Measurements from ENCODE around the gene SRRM2. TPM values are rescaled to one million over a fixed set of nuclear protein-coding genes. Genes with fewer than 3 reads are reported as not detected.

SRRM2 gene
- total RNA-seq, 3 donors from 2014 or later (not counting 1 experiment from before 2014, with no cell fraction given) = 1,131 to 1,162 (median 1,149) TPM

- H3K27ac Mint-ChIP-seq = peak overlapping the region in 1 of 2 donors; percentile 18
- no peak overlapping the region for H3K27ac ChIP-seq (ENCODE audit: low read length)
- H3K9me3 ChIP-seq (ENCODE audit: control insufficient read depth, insufficient read depth, low read length) = no peaks in the 10 kb centered on the region
- H3K36me3 Mint-ChIP-seq = no peaks in the 10 kb centered on the region
- peaks cover 5% of the 10 kb centered on the region for H3K27me3 ChIP-seq (ENCODE audit: control insufficient read depth, insufficient read depth, low read length)
- peak overlapping the region; percentile 82 for H3K4me3 Mint-ChIP-seq
- peak overlapping the region; percentile 33 for H3K4me3 ChIP-seq (ENCODE audit: low read length)
- H3K9me3 Mint-ChIP-seq = no peaks in the 10 kb centered on the region
- intact Hi-C loops (cut with micrococcal nuclease) = no loop called here
- WGBS (ENCODE audit: insufficient coverage) = 66% methylated on average over 15 of the region's 15 CpGs
- DNase-seq = no peak
- no peak for TF ChIP-seq CTCF (IDR thresholded peaks at IDR 0.05)
- H3K27me3 Mint-ChIP-seq (ENCODE audit: low read depth in 2 of 2) = peaks cover 0 to 13% of the 10 kb centered on the region in 2 donors
- no peaks in the 10 kb centered on the region for H3K36me3 ChIP-seq (ENCODE audit: control insufficient read depth, insufficient read depth, low read length)
- H3K4me1 ChIP-seq (ENCODE audit: control insufficient read depth, insufficient read depth, low read length) = peaks cover 44% of the 10 kb centered on the region
- no peak for ATAC-seq
- peaks cover 0 to 26% of the 10 kb centered on the region in 2 donors for H3K4me1 Mint-ChIP-seq
Measured at GRCh38 chr16:2784358-2785100, 32.1 kb downstream of the SRRM2 start.

GRCh38 chr16:2785101-2785991 lies 32.9 kb downstream of the SRRM2 start:
- H3K36me3 Mint-ChIP-seq = no peaks in the 10 kb centered on the region
- DNase-seq (peak; percentile 13 to 64), ATAC-seq (peak; percentile 53 to 75 (median 75))
- WGBS (ENCODE audit: insufficient coverage) = 13% methylated on average over 79 of the region's 79 CpGs
- Histone ChIP-seq H3K27ac (ENCODE audit: low read length) (no peak overlapping the region), H3K27me3 (ENCODE audit: control insufficient read depth, insufficient read depth, low read length) (peaks cover 5% of the 10 kb centered on the region), H3K9me3 (ENCODE audit: control insufficient read depth, insufficient read depth, low read length) (no peaks in the 10 kb centered on the region), H3K36me3 (ENCODE audit: control insufficient read depth, insufficient read depth, low read length) (no peaks in the 10 kb centered on the region), H3K4me1 (ENCODE audit: control insufficient read depth, insufficient read depth, low read length) (peaks cover 36% of the 10 kb centered on the region), H3K4me3 (ENCODE audit: low read length) (peak overlapping the region; percentile 33)
- intact Hi-C loops (cut with micrococcal nuclease) = no loop called here
- TF ChIP-seq CTCF (IDR thresholded peaks at IDR 0.05) = no peak
- H3K9me3 Mint-ChIP-seq = no peaks in the 10 kb centered on the region
- peak overlapping the region in 1 of 2 donors; percentile 18 for H3K27ac Mint-ChIP-seq
- H3K4me1 Mint-ChIP-seq = peaks cover 0 to 21% of the 10 kb centered on the region in 2 donors
- H3K4me3 Mint-ChIP-seq = peak overlapping the region; percentile 82
- H3K27me3 Mint-ChIP-seq (ENCODE audit: low read depth in 2 of 2) = peaks cover 0 to 13% of the 10 kb centered on the region in 2 donors

GRCh38 chr16:2786061-2786825 lies 33.8 kb downstream of the SRRM2 start:
- 68% methylated on average over 14 of the region's 15 CpGs for WGBS (ENCODE audit: insufficient coverage)
- no peak for TF ChIP-seq CTCF (IDR thresholded peaks at IDR 0.05)
- H3K4me3 Mint-ChIP-seq = peak overlapping the region; percentile 35
- H3K36me3 Mint-ChIP-seq = no peaks in the 10 kb centered on the region
- Histone ChIP-seq H3K4me1 (ENCODE audit: control insufficient read depth, insufficient read depth, low read length) (peaks cover 28% of the 10 kb centered on the region), H3K9me3 (ENCODE audit: control insufficient read depth, insufficient read depth, low read length) (no peaks in the 10 kb centered on the region), H3K27ac (ENCODE audit: low read length) (no peak overlapping the region), H3K4me3 (ENCODE audit: low read length) (no peak overlapping the region), H3K27me3 (ENCODE audit: control insufficient read depth, insufficient read depth, low read length) (peaks cover 5% of the 10 kb centered on the region), H3K36me3 (ENCODE audit: control insufficient read depth, insufficient read depth, low read length) (no peaks in the 10 kb centered on the region)
- intact Hi-C loops (cut with micrococcal nuclease) = no loop called here
- H3K27me3 Mint-ChIP-seq (ENCODE audit: low read depth in 2 of 2) = peaks cover 3 to 16% of the 10 kb centered on the region in 2 donors
- H3K4me1 Mint-ChIP-seq = peaks cover 0 to 18% of the 10 kb centered on the region in 2 donors
- H3K27ac Mint-ChIP-seq = no peak overlapping the region
- no peaks in the 10 kb centered on the region for H3K9me3 Mint-ChIP-seq
- ATAC-seq = no peak
- DNase-seq = no peak
